Neural progenitor cell (in vitro differentiated cells): ENCODE data around the gene STX8. TPM values are rescaled to one million over a fixed set of nuclear protein-coding genes. Genes with fewer than 3 reads are reported as not detected.

ENCODE experiments used
- DNase-seq: peaks from one replicate; pipeline ENCODE4 v3.0.0-alpha.2; 2016; ENCODE audit warnings: low spot score
- H2AFZ ChIP-seq: fragments of 200-600 bp; sonication (generic); replicated peaks from 2 replicates; pipeline ENCODE4 v1.6.1; 2016; ENCODE audit warnings: antibody characterized with exemption
- H3F3A ChIP-seq: fragments of 200-600 bp; sonication (generic); 2 replicates; pipeline ENCODE4 v1.6.1; 2016; ENCODE audit warnings: antibody characterized with exemption, low read depth
- H3K27ac ChIP-seq: fragments of 200-600 bp; sonication (generic); 2 replicates; pipeline ENCODE4 v1.5.1; 2016; ENCODE audit warnings: mild to moderate bottlenecking
- H3K27me3 ChIP-seq: fragments of 200-600 bp; sonication (generic); 2 replicates; pipeline ENCODE4 v1.6.1; 2016; ENCODE audit warnings: mild to moderate bottlenecking, moderate library complexity
- H3K36me3 ChIP-seq: fragments of 200-600 bp; sonication (generic); 2 replicates; pipeline ENCODE4 v1.5.1; 2016
- H3K4me1 ChIP-seq: fragments of 200-600 bp; sonication (generic); 2 replicates; pipeline ENCODE4 v1.6.1; 2016; ENCODE audit warnings: mixed run types
- H3K4me2 ChIP-seq: fragments of 200-600 bp; sonication (generic); 2 replicates; pipeline ENCODE4 v1.6.1; 2016
- H3K4me3 ChIP-seq: fragments of 200-600 bp; sonication (generic); 2 replicates; pipeline ENCODE4 v1.5.1; 2016
- H3K79me2 ChIP-seq: fragments of 200-600 bp; sonication (generic); 2 replicates; pipeline ENCODE4 v1.6.1; 2016; ENCODE audit warnings: low read depth
- H3K9ac ChIP-seq: fragments of 200-600 bp; sonication (generic); 2 replicates; pipeline ENCODE4 v1.6.1; 2016
- H3K9me3 ChIP-seq: fragments of 200-600 bp; sonication (generic); 2 replicates; pipeline ENCODE4 v1.5.1; 2016; ENCODE audit warnings: low read depth
- H4K20me1 ChIP-seq: fragments of 200-600 bp; sonication (generic); 2 replicates; pipeline ENCODE4 v1.6.1; 2016; ENCODE audit warnings: low read depth
- H3K27ac Mint-ChIP-seq: 3 replicates; pipeline ENCODE4 v1.8.0; 2021; ENCODE audit warnings: mixed read lengths
- H3K27me3 Mint-ChIP-seq: 2 replicates; pipeline ENCODE4 v1.8.0; 2022; ENCODE audit warnings: low read depth, mild to moderate bottlenecking, inconsistent platforms, moderate library complexity, mixed read lengths; ENCODE audit not compliant: insufficient read depth
- H3K36me3 Mint-ChIP-seq: 3 replicates; pipeline ENCODE4 v1.8.0; 2021; ENCODE audit warnings: mixed read lengths
- H3K4me1 Mint-ChIP-seq: 3 replicates; pipeline ENCODE4 v1.8.0; 2021; ENCODE audit warnings: mixed read lengths
- H3K4me3 Mint-ChIP-seq: 3 replicates; pipeline ENCODE4 v1.8.0; 2021; ENCODE audit warnings: mild to moderate bottlenecking, moderate library complexity, mixed read lengths
- H3K9me3 Mint-ChIP-seq: 3 replicates; pipeline ENCODE4 v1.8.0; 2020; ENCODE audit warnings: mixed read lengths
- CTCF ChIP-seq: fragments of 200-600 bp; sonication (generic); IDR thresholded peaks from 2 replicates; pipeline ENCODE4 v1.5.1; 2017; ENCODE audit warnings: antibody characterized with exemption, mild to moderate bottlenecking
- EZH2 ChIP-seq: fragments of 200-600 bp; sonication (generic); IDR thresholded peaks from 2 replicates; pipeline ENCODE4 v1.6.1; 2017; ENCODE audit warnings: antibody characterized with exemption, mild to moderate bottlenecking, moderate library complexity
- EZH2phosphoT487 ChIP-seq: fragments of 200-600 bp; sonication (generic); IDR thresholded peaks from 2 replicates; pipeline ENCODE4 v1.6.1; 2017; ENCODE audit warnings: antibody characterized with exemption
- total RNA-seq: library from RNA; depleted of rRNA; stranded (reverse); fragments of >200 nt; gene quantifications from 2 replicates; pipeline ENCODE4 v1.2.3, GENCODE V29; 2015; ENCODE audit warnings: low replicate concordance

The STX8 gene
- total RNA-seq, 1 donor from 2014 or later = 79.7 TPM

- Mint-ChIP-seq H3K27ac (no peak overlapping the region), H3K27me3 (peaks cover 16% of the 10 kb centered on the region), H3K9me3 (no peaks in the 10 kb centered on the region), H3K36me3 (no peaks in the 10 kb centered on the region), H3K4me1 (peaks cover 4% of the 10 kb centered on the region), H3K4me3 (no peak overlapping the region)
- peaks cover 10% of the 10 kb centered on the region for H3K4me1 ChIP-seq
- H3K79me2 ChIP-seq = no peaks in the 10 kb centered on the region
- H3K27me3 ChIP-seq = peaks cover 28% of the 10 kb centered on the region
- no peak overlapping the region for H2AFZ ChIP-seq
- H3F3A ChIP-seq = no peaks in the 10 kb centered on the region
- no peak overlapping the region for H3K4me2 ChIP-seq
- no peak overlapping the region for H3K9ac ChIP-seq
- DNase-seq = no peak
- H4K20me1 ChIP-seq = peaks cover 13% of the 10 kb centered on the region
- no peaks in the 10 kb centered on the region for H3K36me3 ChIP-seq
- no peak overlapping the region for H3K27ac ChIP-seq
- H3K9me3 ChIP-seq = no peaks in the 10 kb centered on the region
- no peak for TF ChIP-seq CTCF
- no peak for TF ChIP-seq EZH2
- TF ChIP-seq EZH2phosphoT487 = no peak
- H3K4me3 ChIP-seq = no peak overlapping the region
Measured at GRCh38 chr17:9229160-9229825, 346.3 kb downstream of the STX8 start.

GRCh38 chr17:9228408-9229159, 347.0 kb downstream of the STX8 start:
- no peaks in the 10 kb centered on the region for H3K9me3 Mint-ChIP-seq
- H3K9ac ChIP-seq = no peak overlapping the region
- no peak overlapping the region for H3K27ac Mint-ChIP-seq
- H3K27ac ChIP-seq = no peak overlapping the region
- H4K20me1 ChIP-seq = peaks cover 15% of the 10 kb centered on the region
- H3K79me2 ChIP-seq = no peaks in the 10 kb centered on the region
- H3K4me2 ChIP-seq = no peak overlapping the region
- H3K27me3 Mint-ChIP-seq = peaks cover 23% of the 10 kb centered on the region
- DNase-seq = no peak
- no peaks in the 10 kb centered on the region for H3K36me3 Mint-ChIP-seq
- no peak overlapping the region for H3K4me3 ChIP-seq
- H3K36me3 ChIP-seq = no peaks in the 10 kb centered on the region
- H3K9me3 ChIP-seq = no peaks in the 10 kb centered on the region
- H3F3A ChIP-seq = no peaks in the 10 kb centered on the region
- H3K4me1 ChIP-seq = peaks cover 10% of the 10 kb centered on the region
- H2AFZ ChIP-seq = no peak overlapping the region
- TF ChIP-seq CTCF (no peak), EZH2 (no peak), EZH2phosphoT487 (no peak)
- H3K4me1 Mint-ChIP-seq = peaks cover 4% of the 10 kb centered on the region
- no peak overlapping the region for H3K4me3 Mint-ChIP-seq
- peaks cover 35% of the 10 kb centered on the region for H3K27me3 ChIP-seq

- no peak overlapping the region for H3K27ac ChIP-seq
Measured at GRCh38 chr17:9227819-9228407, 347.7 kb downstream of the STX8 start.

More at GRCh38 chr17:9227819-9228407, 347.7 kb downstream of the STX8 start:
- H3K9me3 Mint-ChIP-seq = no peaks in the 10 kb centered on the region
- Histone ChIP-seq H3K27me3 (peaks cover 42% of the 10 kb centered on the region), H3K4me3 (no peak overlapping the region), H3K9me3 (no peaks in the 10 kb centered on the region), H2AFZ (no peak overlapping the region), H4K20me1 (peaks cover 15% of the 10 kb centered on the region), H3K79me2 (no peaks in the 10 kb centered on the region), H3F3A (no peaks in the 10 kb centered on the region), H3K4me2 (no peak overlapping the region), H3K4me1 (peaks cover 10% of the 10 kb centered on the region), H3K36me3 (no peaks in the 10 kb centered on the region), H3K9ac (no peak overlapping the region)
- DNase-seq = no peak
- H3K27me3 Mint-ChIP-seq = peaks cover 26% of the 10 kb centered on the region
- TF ChIP-seq CTCF (no peak), EZH2phosphoT487 (no peak), EZH2 (no peak)
- no peak overlapping the region for H3K4me3 Mint-ChIP-seq
- H3K36me3 Mint-ChIP-seq = no peaks in the 10 kb centered on the region
- H3K27ac Mint-ChIP-seq = no peak overlapping the region
- peaks cover 4% of the 10 kb centered on the region for H3K4me1 Mint-ChIP-seq
